GM21723 (cell line): ENCODE results near the gene CASQ2.

Experiments used
- ATAC-seq: cut with Tn5 transposase; IDR thresholded peaks from one replicate; pipeline ENCODE4 v1.9.1; 2021; ENCODE audit warnings: mild to moderate bottlenecking, moderate library complexity; ENCODE audit not compliant: unreplicated experiment

Gene CASQ2

GRCh38 chr1:115729756-115730155, 38.8 kb downstream of the CASQ2 start:
- ATAC-seq = peak; percentile 99

- no peak for ATAC-seq
Measured at GRCh38 chr1:115728341-115728740, 40.2 kb downstream of the CASQ2 start.

GRCh38 chr1:115727706-115728249, 40.7 kb downstream of the CASQ2 start:
- no peak for ATAC-seq

- ATAC-seq = no peak
Measured at GRCh38 chr1:115726570-115726969, 41.9 kb downstream of the CASQ2 start.

- no peak for ATAC-seq
Measured at GRCh38 chr1:115726161-115726560, 42.4 kb downstream of the CASQ2 start.

GRCh38 chr1:115725600-115725999, 42.9 kb downstream of the CASQ2 start:
- no peak for ATAC-seq

- no peak for ATAC-seq
Measured at GRCh38 chr1:115723756-115724155, 44.8 kb downstream of the CASQ2 start.

GRCh38 chr1:115722221-115722620, 46.3 kb downstream of the CASQ2 start:
- ATAC-seq = no peak

- ATAC-seq = no peak
Measured at GRCh38 chr1:115719285-115719684, 49.2 kb downstream of the CASQ2 start.

GRCh38 chr1:115718011-115718754, 50.3 kb downstream of the CASQ2 start:
- ATAC-seq = no peak

- ATAC-seq = no peak
Measured at GRCh38 chr1:115717541-115717940, 51.0 kb downstream of the CASQ2 start.

GRCh38 chr1:115714572-115715141, 53.9 kb downstream of the CASQ2 start:
- no peak for ATAC-seq

GRCh38 chr1:115713906-115714305, 54.6 kb downstream of the CASQ2 start:
- ATAC-seq = no peak

GRCh38 chr1:115712911-115713609, 55.5 kb downstream of the CASQ2 start:
- no peak for ATAC-seq

- ATAC-seq = no peak
Measured at GRCh38 chr1:115710859-115711624, 57.5 kb downstream of the CASQ2 start.

- no peak for ATAC-seq
Measured at GRCh38 chr1:115706587-115707425, 61.7 kb downstream of the CASQ2 start.

GRCh38 chr1:115705963-115706362, 62.6 kb downstream of the CASQ2 start:
- ATAC-seq = no peak

- no peak for ATAC-seq
Measured at GRCh38 chr1:115705085-115705951, 63.2 kb downstream of the CASQ2 start.

- ATAC-seq = no peak
Measured at GRCh38 chr1:115702959-115703358, 65.6 kb downstream of the CASQ2 start.
